Activated naive CD4-positive, alpha-beta T cell treated with anti-CD3 and anti-CD28 coated beads, Interleukin-2, amount 50 U/mL, for 24 hours (primary cell): ENCODE results near the gene ANKRD65.

Experiments used
- H3K27ac Mint-ChIP-seq: one replicate; pipeline ENCODE4 v1.8.0; 2021; ENCODE audit warnings: mild to moderate bottlenecking, mixed read lengths
- H3K27me3 Mint-ChIP-seq: one replicate; pipeline ENCODE4 v1.8.0; 2021; ENCODE audit warnings: mixed read lengths
- H3K36me3 Mint-ChIP-seq: one replicate; pipeline ENCODE4 v1.8.0; 2021; ENCODE audit warnings: mixed read lengths
- H3K4me1 Mint-ChIP-seq: one replicate; pipeline ENCODE4 v1.8.0; 2021; ENCODE audit warnings: mixed read lengths
- H3K4me3 Mint-ChIP-seq: one replicate; pipeline ENCODE4 v1.8.0; 2021; ENCODE audit warnings: mild to moderate bottlenecking, mixed read lengths
- H3K9me3 Mint-ChIP-seq: one replicate; pipeline ENCODE4 v1.8.0; 2021; ENCODE audit warnings: mixed read lengths

Gene ANKRD65

GRCh38 chr1:1427820-1428148 lies 6.7 kb upstream of the ANKRD65 start:
- no peaks in the 10 kb centered on the region for H3K9me3 Mint-ChIP-seq
- H3K4me3 Mint-ChIP-seq: no peak overlapping the region
- H3K36me3 Mint-ChIP-seq: no peaks in the 10 kb centered on the region
- peaks cover 12% of the 10 kb centered on the region for H3K27me3 Mint-ChIP-seq
- H3K4me1 Mint-ChIP-seq: peaks cover 4% of the 10 kb centered on the region
- no peak overlapping the region for H3K27ac Mint-ChIP-seq

- Mint-ChIP-seq H3K4me3 (no peak overlapping the region), H3K27me3 (peaks cover 12% of the 10 kb centered on the region)
These were observed 6.2 kb upstream of the ANKRD65 start for GRCh38 chr1:1427106-1427819.

DNA sequence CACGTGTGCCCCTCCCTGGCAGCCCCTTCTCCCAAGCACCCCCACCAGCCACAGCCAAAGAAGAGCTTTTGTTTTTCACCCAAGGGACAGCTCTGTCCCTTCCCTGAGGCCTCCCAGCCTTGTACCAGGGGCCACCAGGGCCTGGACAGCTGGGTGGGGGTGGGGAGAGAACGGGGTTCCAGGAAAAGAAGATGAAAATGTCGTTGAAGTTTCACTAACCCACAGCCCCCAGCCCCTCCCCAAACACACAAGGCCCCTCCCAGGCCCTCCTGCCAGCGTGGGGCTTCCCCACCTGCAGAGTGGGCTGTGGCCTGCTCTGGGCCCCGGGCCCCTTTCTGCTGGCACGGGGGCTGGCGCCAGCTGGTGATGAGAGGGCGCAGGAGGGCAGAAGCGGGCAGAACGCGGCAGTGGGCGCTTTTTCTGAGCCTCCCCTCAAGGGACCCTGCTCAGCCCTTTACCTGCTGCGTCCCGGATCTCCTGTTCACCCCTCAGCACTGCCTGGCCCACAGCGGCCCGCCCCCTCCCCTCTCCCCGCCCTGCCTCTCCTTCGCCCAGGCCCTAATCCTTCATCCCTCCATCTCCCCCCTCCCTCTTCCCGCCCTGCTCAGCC lies 5.5 kb upstream of the ANKRD65 start:
- Mint-ChIP-seq H3K36me3 (no peaks in the 10 kb centered on the region), H3K27me3 (peaks cover 12% of the 10 kb centered on the region), H3K27ac (no peak overlapping the region), H3K4me1 (peaks cover 4% of the 10 kb centered on the region), H3K4me3 (no peak overlapping the region), H3K9me3 (no peaks in the 10 kb centered on the region)

More at GRCh38 chr1:1427106-1427819, 6.2 kb upstream of the ANKRD65 start:
- no peaks in the 10 kb centered on the region for H3K36me3 Mint-ChIP-seq
- H3K4me1 Mint-ChIP-seq: peaks cover 4% of the 10 kb centered on the region
- no peak overlapping the region for H3K27ac Mint-ChIP-seq
- no peaks in the 10 kb centered on the region for H3K9me3 Mint-ChIP-seq

GRCh38 chr1:1425753-1426495 lies 4.8 kb upstream of the ANKRD65 start:
- Mint-ChIP-seq H3K27ac (no peak overlapping the region), H3K36me3 (no peaks in the 10 kb centered on the region), H3K27me3 (peaks cover 12% of the 10 kb centered on the region), H3K9me3 (no peaks in the 10 kb centered on the region), H3K4me3 (no peak overlapping the region), H3K4me1 (peaks cover 4% of the 10 kb centered on the region)

DNA sequence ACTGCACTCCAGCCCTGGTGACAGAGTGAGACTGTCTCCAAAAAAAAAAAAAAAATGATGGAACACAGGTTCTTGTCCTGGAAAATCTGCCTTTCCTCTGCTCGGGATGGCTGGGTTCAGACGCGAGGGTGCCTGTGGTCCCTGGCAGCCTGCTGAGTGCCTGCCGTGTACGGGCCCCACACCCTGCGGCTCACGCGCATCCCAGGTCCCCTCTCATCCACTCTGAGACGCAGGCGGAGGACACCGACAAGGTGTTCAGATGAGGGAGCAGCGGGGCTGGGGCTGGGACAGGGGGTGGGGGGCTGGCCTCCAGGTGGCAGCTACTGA lies 4.3 kb upstream of the ANKRD65 start:
- H3K9me3 Mint-ChIP-seq: no peaks in the 10 kb centered on the region
- peaks cover 4% of the 10 kb centered on the region for H3K4me1 Mint-ChIP-seq
- H3K4me3 Mint-ChIP-seq: no peak overlapping the region
- H3K27ac Mint-ChIP-seq: no peak overlapping the region
- H3K36me3 Mint-ChIP-seq: no peaks in the 10 kb centered on the region
- peaks cover 12% of the 10 kb centered on the region for H3K27me3 Mint-ChIP-seq

DNA sequence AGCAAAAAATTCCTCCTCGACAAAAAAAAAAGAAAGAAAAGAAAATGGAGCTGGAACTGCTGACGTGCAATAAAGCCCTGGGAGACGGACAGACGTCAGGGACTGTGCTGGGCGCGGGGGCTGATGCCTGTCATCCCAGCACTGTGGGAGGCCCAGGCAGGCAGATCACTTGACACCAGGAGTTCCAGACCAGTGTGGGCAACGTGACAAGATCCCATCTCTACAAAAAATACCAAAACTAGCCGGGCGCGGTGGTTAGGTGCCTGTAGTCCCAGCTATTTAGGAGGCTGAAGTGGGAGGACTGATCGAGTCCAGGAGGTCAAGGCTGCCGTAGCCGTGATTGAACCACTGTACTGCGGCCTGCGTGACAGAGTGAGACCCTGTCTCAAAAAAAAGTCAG lies 3.6 kb upstream of the ANKRD65 start:
- Mint-ChIP-seq H3K27me3 (peaks cover 10% of the 10 kb centered on the region), H3K4me3 (no peak overlapping the region), H3K27ac (peak overlapping the region; percentile 59)

GRCh38 chr1:1423245-1423597 lies 2.1 kb upstream of the ANKRD65 start:
- H3K27ac Mint-ChIP-seq: no peak overlapping the region
- H3K9me3 Mint-ChIP-seq: no peaks in the 10 kb centered on the region
- H3K36me3 Mint-ChIP-seq: no peaks in the 10 kb centered on the region
- no peak overlapping the region for H3K4me3 Mint-ChIP-seq
- peaks cover under 1% of the 10 kb centered on the region for H3K4me1 Mint-ChIP-seq
- peaks cover 4% of the 10 kb centered on the region for H3K27me3 Mint-ChIP-seq

More for the DNA sequence above, 3.6 kb upstream of the ANKRD65 start:
- H3K36me3 Mint-ChIP-seq: no peaks in the 10 kb centered on the region
- peaks cover 4% of the 10 kb centered on the region for H3K4me1 Mint-ChIP-seq
- H3K9me3 Mint-ChIP-seq: no peaks in the 10 kb centered on the region

- H3K27ac Mint-ChIP-seq: no peak overlapping the region
- H3K9me3 Mint-ChIP-seq: no peaks in the 10 kb centered on the region
- peaks cover 3% of the 10 kb centered on the region for H3K27me3 Mint-ChIP-seq
- no peak overlapping the region for H3K4me3 Mint-ChIP-seq
- no peaks in the 10 kb centered on the region for H3K4me1 Mint-ChIP-seq
- no peaks in the 10 kb centered on the region for H3K36me3 Mint-ChIP-seq
These were observed 1.6 kb upstream of the ANKRD65 start for GRCh38 chr1:1422465-1423244.

DNA sequence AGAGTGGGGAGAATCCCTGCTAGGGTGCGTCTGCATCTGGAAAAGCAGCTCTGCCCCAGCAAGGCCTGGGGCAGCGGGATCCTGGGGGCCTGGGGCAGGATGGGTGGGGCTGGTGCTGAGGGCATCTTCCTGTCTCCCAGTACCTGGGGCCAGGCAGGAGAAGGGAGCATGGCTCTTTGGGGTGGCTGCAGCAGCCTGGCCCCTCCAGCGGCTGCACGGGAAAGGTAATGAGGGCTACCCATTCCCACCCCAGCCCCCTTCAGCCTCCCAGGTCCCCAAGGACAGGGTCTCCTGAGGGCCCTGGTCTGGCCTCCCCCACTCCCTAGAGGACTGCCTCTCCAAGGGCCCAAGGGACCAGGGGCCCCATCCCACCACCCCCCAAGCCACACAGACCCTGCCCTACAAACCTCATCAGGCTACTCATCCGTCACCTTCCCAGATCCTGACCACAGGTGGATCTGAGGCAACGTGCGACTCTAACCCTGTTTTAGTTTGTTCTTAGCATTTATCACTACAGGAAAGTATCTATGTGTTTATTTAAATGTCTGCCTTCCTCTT lies 910 bp upstream of the ANKRD65 start:
- Mint-ChIP-seq H3K27me3 (peaks cover 3% of the 10 kb centered on the region), H3K9me3 (no peaks in the 10 kb centered on the region)

GRCh38 chr1:1420654-1421141 lies 378 bp downstream of the ANKRD65 start:
- no peak overlapping the region for H3K27ac Mint-ChIP-seq
- peaks cover 3% of the 10 kb centered on the region for H3K27me3 Mint-ChIP-seq

More for the DNA sequence above, 910 bp upstream of the ANKRD65 start:
- H3K36me3 Mint-ChIP-seq: no peaks in the 10 kb centered on the region
- H3K4me1 Mint-ChIP-seq: no peaks in the 10 kb centered on the region
- no peak overlapping the region for H3K4me3 Mint-ChIP-seq
- no peak overlapping the region for H3K27ac Mint-ChIP-seq

DNA sequence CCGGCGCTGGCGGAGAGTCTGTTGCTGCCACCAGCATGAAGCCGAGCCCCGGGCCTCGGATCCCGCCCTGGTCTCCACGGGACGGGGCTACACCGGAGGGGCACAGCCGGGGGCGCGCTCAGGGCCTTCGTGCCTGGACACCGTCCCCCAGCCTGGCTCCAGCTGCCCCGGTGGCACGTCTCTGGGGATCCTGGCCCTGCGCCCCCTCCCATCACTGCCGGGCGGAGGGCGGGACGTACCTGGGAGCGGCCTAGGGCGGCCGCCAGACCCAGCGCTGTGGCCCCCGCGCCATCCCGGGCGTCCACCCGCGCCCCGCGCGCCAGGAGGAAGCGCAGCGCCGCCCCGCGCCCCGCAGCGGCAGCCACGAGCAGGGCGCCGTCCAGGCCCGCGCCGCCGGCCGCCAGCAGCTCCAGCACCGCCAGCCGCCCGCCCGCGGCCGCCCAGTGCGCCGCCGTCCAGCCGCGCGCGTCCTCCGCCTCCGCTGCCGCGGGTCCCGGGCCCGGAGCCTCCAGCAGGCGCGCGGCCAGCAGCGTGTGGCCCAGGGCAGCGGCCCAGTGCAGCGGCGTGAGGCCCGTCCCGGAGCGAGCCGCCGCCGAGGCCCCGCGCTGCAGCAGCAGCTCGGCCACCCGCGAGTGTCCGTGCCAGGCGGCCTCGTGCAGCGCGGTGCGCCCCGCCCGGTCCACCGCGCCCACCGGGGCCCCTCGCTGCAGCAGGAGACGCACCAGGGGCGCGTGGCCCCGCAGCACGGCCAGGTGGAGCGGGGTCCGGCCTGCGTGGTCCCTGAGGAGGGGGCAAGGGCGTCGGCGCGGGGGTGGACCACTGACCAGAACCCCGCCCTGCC lies 1.0 kb downstream of the ANKRD65 start:
- Mint-ChIP-seq H3K27ac (no peak overlapping the region), H3K4me3 (no peak overlapping the region), H3K9me3 (no peaks in the 10 kb centered on the region)

More at GRCh38 chr1:1420654-1421141, 378 bp downstream of the ANKRD65 start:
- H3K9me3 Mint-ChIP-seq: no peaks in the 10 kb centered on the region
- peak overlapping the region; percentile 47 for H3K4me3 Mint-ChIP-seq
- H3K4me1 Mint-ChIP-seq: no peaks in the 10 kb centered on the region
- no peaks in the 10 kb centered on the region for H3K36me3 Mint-ChIP-seq

GRCh38 chr1:1419363-1419812 lies 1.7 kb downstream of the ANKRD65 start:
- H3K27me3 Mint-ChIP-seq: peaks cover 3% of the 10 kb centered on the region
- no peak overlapping the region for H3K4me3 Mint-ChIP-seq
- no peaks in the 10 kb centered on the region for H3K36me3 Mint-ChIP-seq
- no peak overlapping the region for H3K27ac Mint-ChIP-seq
- H3K4me1 Mint-ChIP-seq: no peaks in the 10 kb centered on the region
- no peaks in the 10 kb centered on the region for H3K9me3 Mint-ChIP-seq

More for the DNA sequence above, 1.0 kb downstream of the ANKRD65 start:
- Mint-ChIP-seq H3K36me3 (no peaks in the 10 kb centered on the region), H3K27me3 (peaks cover 3% of the 10 kb centered on the region), H3K4me1 (no peaks in the 10 kb centered on the region)

DNA sequence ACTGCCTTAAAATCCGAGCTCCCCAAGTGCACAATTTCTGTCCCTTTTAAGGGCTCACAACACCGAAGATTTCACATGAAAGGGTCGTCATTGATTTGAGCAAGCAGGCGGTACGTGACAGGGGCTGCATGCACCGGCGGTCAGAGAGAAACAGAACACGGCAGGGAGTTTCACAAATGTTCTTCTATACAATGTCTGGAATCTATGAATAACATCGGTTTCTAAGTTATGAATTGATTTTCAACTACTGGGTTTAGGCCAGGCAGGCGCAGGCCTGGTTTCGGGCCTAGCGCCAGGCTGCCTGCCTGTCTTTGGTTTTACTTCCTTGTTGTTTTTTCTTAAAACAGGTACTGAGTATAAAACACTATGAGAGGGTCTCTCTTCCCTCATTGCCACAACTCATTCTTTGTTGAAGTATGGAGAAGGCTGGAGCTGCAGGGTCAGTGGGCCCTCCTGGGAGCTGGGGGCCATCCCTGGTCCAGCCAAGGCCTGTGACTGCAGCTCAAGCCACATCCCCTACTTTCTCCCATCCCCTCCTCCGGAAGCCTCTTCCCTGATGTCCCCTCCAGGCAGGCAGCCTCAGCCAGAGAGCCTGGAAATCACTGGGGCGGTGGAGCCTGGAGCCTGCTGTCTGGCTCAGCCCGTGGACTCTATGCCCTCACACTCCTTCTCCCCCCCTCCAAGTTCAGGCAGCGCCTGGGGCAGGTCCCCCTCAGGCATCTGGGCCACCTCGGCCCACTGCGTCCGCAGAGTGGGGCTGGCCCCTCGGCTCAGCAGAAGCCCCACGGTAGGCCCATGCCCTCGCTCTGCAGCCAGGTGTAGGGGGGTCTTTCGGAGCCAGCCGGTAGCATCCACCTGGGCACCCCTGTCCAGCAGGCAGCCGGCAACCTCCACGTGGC lies 2.4 kb downstream of the ANKRD65 start:
- no peaks in the 10 kb centered on the region for H3K4me1 Mint-ChIP-seq
- H3K36me3 Mint-ChIP-seq: no peaks in the 10 kb centered on the region
- peak overlapping the region; percentile 23 for H3K4me3 Mint-ChIP-seq
- no peak overlapping the region for H3K27ac Mint-ChIP-seq
- peaks cover 3% of the 10 kb centered on the region for H3K27me3 Mint-ChIP-seq
- H3K9me3 Mint-ChIP-seq: no peaks in the 10 kb centered on the region
